ENCODE measurements around the gene STK39. TPM values are rescaled to one million over a fixed set of nuclear protein-coding genes. Genes with fewer than 3 reads are reported as not detected.

Gene STK39
- total and polyA plus RNA-seq, 2 experiments from 2014 or later = 32.7 to 51.7 TPM

DNA sequence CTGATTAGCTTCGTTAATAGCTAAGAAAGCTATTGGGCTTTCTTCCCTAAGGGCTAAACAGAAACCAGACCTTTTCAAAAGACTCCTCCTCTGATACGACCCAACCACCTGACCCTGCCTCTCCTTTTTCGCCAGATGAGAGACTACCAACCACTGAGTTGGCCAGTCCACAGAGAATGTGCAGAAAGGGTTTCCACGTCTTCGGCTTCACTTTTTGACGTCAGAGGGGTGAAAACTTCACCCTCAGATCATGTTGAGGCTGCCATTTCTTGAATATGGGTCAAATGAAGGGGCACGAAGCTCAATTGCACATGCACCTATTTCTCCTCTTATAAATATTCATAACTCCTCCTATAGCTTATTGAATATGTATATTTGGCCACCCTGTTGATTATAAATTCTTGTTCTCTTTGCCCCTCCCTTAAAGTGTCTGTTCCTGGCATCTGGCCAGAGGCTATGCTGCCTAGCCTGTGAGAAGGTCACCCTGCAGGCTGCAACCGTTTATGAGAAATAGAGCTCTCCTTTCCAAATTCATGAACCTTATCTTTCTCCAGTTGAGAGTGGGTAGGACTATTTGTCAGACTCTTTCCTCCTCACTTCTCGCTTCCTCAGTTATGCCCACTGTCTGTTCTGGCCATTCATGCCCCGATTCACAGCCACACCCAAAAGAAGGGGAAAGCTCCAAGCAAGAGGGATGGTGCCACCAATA is 301.6 kb downstream of the STK39 start:
- TF ChIP-seq, protein P1, sequence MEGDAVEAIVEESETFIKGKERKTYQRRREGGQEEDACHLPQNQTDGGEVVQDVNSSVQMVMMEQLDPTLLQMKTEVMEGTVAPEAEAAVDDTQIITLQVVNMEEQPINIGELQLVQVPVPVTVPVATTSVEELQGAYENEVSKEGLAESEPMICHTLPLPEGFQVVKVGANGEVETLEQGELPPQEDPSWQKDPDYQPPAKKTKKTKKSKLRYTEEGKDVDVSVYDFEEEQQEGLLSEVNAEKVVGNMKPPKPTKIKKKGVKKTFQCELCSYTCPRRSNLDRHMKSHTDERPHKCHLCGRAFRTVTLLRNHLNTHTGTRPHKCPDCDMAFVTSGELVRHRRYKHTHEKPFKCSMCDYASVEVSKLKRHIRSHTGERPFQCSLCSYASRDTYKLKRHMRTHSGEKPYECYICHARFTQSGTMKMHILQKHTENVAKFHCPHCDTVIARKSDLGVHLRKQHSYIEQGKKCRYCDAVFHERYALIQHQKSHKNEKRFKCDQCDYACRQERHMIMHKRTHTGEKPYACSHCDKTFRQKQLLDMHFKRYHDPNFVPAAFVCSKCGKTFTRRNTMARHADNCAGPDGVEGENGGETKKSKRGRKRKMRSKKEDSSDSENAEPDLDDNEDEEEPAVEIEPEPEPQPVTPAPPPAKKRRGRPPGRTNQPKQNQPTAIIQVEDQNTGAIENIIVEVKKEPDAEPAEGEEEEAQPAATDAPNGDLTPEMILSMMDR (IDR thresholded peaks at IDR 0.05; ENCODE audit: low read depth, low read length) = no peak
- H3K27ac ChIP-seq = no peak overlapping the region
- no peaks in the 10 kb centered on the region for H3K4me1 ChIP-seq (ENCODE audit: low read depth)
- DNase-seq (ENCODE audit: low read depth in 1 of 2, low spot score in 1 of 2) = no peak
- H3K4me3 ChIP-seq = no peak overlapping the region
- H3K9me3 ChIP-seq (ENCODE audit: low read depth) = no peaks in the 10 kb centered on the region
- H3K36me3 ChIP-seq = no peaks in the 10 kb centered on the region
- no peaks in the 10 kb centered on the region for H3K27me3 ChIP-seq

DNA sequence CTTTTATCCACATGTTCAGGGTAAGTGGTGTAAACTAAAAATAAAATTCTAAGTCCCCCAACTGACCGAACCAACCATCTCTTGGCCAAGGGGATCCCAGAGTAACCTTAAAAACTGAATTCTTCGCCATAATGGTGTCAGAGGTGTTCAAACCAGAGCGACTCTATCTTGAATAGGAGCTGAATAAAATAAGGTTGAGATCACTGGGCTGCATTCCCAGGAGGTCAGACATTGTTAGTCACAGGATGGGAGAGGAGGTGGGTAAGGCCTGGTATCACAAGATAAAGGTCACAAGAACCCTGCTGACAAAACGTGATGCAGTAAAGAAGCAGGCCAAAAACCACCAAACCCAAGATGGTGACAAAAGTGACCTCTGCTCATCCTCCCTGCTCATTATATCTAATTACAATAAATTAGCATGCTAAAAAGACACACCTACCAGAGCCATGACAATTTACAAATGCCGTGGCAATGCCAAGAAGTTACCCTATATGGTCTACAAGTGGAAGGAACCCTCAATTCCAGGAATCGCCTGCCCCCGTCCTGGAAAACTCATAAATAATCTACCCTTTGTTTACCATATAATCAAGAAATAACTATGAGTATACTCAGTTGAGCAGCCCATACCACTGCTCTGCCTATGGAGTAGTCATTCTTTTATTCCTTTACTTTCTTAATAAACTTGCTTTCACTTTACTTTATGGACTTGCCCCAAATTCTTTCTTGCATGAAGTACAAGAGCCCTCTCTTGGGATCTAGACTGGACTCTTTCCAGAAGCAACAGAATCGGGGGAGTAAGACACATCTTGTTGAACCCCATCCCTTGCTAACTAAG is 302.4 kb downstream of the STK39 start:
- H3K36me3 ChIP-seq = no peaks in the 10 kb centered on the region
- H3K4me3 ChIP-seq = no peak overlapping the region
- no peaks in the 10 kb centered on the region for H3K9me3 ChIP-seq (ENCODE audit: low read depth)
- peak in 1 of 2 donors; percentile 47 for DNase-seq (ENCODE audit: low read depth in 1 of 2, low spot score in 1 of 2)
- H3K27me3 ChIP-seq = no peaks in the 10 kb centered on the region
- H3K4me1 ChIP-seq (ENCODE audit: low read depth) = no peaks in the 10 kb centered on the region
- H3K27ac ChIP-seq = no peak overlapping the region
- TF ChIP-seq, protein P1 (IDR thresholded peaks at IDR 0.05; ENCODE audit: low read depth, low read length) = no peak

DNA sequence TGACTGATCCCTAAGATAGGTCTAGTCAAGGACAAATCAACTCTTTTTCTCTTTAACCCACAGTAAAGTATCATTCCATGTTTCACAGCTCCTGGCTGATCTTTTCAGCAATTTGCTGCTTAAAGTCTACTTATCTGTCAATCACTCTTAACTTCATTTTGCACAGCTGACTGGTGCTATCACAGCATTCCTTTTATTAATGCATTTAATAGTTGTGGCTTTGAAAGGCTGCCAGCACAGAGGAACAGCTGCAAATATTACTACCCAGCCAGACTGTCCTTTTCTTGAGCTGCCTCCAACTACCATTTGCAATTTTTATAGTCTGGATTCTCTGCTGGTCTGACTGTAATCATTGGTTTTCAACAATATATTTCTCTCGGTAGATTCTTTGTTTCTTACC is 303.5 kb downstream of the STK39 start:
- DNase-seq (ENCODE audit: low read depth in 1 of 2, low spot score in 1 of 2) = peak in 1 of 2 donors; percentile 57
- H3K4me1 ChIP-seq (ENCODE audit: low read depth) = no peaks in the 10 kb centered on the region
- no peaks in the 10 kb centered on the region for H3K9me3 ChIP-seq (ENCODE audit: low read depth)
- H3K27ac ChIP-seq = no peak overlapping the region
- H3K36me3 ChIP-seq = no peaks in the 10 kb centered on the region
- TF ChIP-seq, protein P1 (IDR thresholded peaks at IDR 0.05; ENCODE audit: low read depth, low read length) = no peak
- H3K4me3 ChIP-seq = no peak overlapping the region
- H3K27me3 ChIP-seq = no peaks in the 10 kb centered on the region

DNA sequence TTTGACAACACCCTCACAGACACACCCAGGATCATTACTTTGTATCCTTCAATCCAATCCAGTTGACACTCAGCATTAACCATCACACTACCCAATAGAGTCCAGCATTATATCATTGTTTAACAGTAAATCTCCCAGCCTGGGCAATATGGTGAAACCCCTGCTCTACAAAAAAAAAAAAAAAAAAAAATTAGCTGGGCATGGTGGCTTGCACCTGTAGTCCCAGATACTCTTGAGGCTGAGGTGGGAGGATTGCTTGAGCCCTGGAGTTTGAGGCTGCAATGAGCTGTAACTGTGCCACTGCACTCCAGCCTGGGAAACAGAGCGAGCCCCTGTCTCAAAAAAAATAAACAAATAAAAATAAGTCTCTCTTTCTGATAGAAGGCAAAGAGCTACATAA is 304.0 kb downstream of the STK39 start:
- Histone ChIP-seq H3K9me3 (ENCODE audit: low read depth) (no peaks in the 10 kb centered on the region), H3K36me3 (no peaks in the 10 kb centered on the region), H3K27me3 (no peaks in the 10 kb centered on the region), H3K4me1 (ENCODE audit: low read depth) (no peaks in the 10 kb centered on the region), H3K4me3 (no peak overlapping the region), H3K27ac (no peak overlapping the region)
- TF ChIP-seq, protein P1 (IDR thresholded peaks at IDR 0.05; ENCODE audit: low read depth, low read length) = no peak
- DNase-seq (ENCODE audit: low read depth in 1 of 2, low spot score in 1 of 2) = no peak

DNA sequence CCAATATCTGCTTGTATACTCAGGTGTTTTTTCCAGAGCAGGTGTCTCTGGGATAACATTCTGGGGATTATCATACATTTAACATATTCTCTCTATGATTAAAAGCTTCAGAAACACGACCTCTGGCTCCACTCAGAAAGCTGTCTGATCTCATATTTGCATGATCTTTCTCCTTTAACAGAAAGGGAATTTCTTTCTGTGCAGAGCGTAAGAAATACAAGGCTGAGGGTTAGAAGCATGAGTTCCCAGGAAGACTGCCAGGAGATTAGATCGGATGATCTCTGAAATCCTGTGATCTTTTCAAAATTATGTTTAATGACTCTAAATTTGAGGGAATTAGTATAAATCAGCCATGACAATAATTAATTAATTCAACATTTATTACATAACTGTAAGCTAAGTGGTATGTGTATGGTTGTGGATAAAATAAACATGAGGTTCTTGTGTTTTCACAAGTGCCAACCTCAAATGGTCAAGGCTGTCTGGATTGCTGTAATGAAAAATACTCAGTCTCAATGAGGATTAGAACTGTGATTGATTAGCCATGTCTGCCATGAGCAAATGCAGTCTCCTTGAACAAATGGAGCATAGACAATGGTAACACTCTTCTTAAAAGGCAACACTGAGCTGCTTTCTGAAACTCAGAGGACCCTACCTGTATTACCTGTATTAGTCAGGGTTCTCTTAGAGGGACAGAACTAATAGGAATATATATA is 304.9 kb downstream of the STK39 start:
- Histone ChIP-seq H3K36me3 (no peaks in the 10 kb centered on the region), H3K4me3 (no peak overlapping the region), H3K9me3 (ENCODE audit: low read depth) (no peaks in the 10 kb centered on the region), H3K27me3 (no peaks in the 10 kb centered on the region), H3K27ac (no peak overlapping the region), H3K4me1 (ENCODE audit: low read depth) (no peaks in the 10 kb centered on the region)
- TF ChIP-seq, protein P1 (IDR thresholded peaks at IDR 0.05; ENCODE audit: low read depth, low read length) = no peak
- DNase-seq (ENCODE audit: low read depth in 1 of 2, low spot score in 1 of 2) = no peak

Measured in cardiac muscle cell (in vitro differentiated cells and primary cell).